Hepatocyte (in vitro differentiated cells): ENCODE measurements around the gene PCDH11X. TPM values are rescaled to one million over a fixed set of nuclear protein-coding genes. Genes with fewer than 3 reads are reported as not detected.
A peak's percentile ranks its signal among the peaks of the same experiment; 100 is the strongest.
"Not testable (repeated sequence)": the region's sequence is repeated elsewhere in the genome, so short reads cannot be mapped to it uniquely, and the experiment has no call there.

Experiments used
- DNase-seq: peaks from one replicate; pipeline ENCODE4 v3.0.0-alpha.2; 2016; ENCODE audit warnings: low spot score
- H2AFZ ChIP-seq: fragments of 200-600 bp; sonication (generic); 2 replicates; pipeline ENCODE4 v1.6.0; 2016; ENCODE audit warnings: antibody characterized with exemption, mild to moderate bottlenecking
- H3K27ac ChIP-seq: fragments of 200-600 bp; sonication (generic); 2 replicates; pipeline ENCODE4 v1.5.1; 2016; ENCODE audit warnings: mild to moderate bottlenecking
- H3K27me3 ChIP-seq: fragments of 200-600 bp; sonication (generic); 2 replicates; pipeline ENCODE4 v1.6.1; 2016
- H3K36me3 ChIP-seq: fragments of 200-600 bp; sonication (generic); replicated peaks from 2 replicates; pipeline ENCODE4 v1.5.1; 2016; ENCODE audit warnings: low read depth; ENCODE audit not compliant: insufficient read depth
- H3K4me1 ChIP-seq: fragments of 200-600 bp; sonication (generic); 2 replicates; pipeline ENCODE4 v1.5.1; 2016; ENCODE audit warnings: mild to moderate bottlenecking, moderate library complexity; ENCODE audit not compliant: insufficient read depth
- H3K4me2 ChIP-seq: fragments of 200-600 bp; sonication (generic); 2 replicates; pipeline ENCODE4 v1.6.0; 2016
- H3K4me3 ChIP-seq: fragments of 200-600 bp; sonication (generic); 2 replicates; pipeline ENCODE4 v1.5.1; 2016; ENCODE audit warnings: mild to moderate bottlenecking
- H3K79me2 ChIP-seq: fragments of 200-600 bp; sonication (generic); 2 replicates; pipeline ENCODE4 v1.6.0; 2017; ENCODE audit warnings: mild to moderate bottlenecking
- H3K9me2 ChIP-seq: fragments of 200-600 bp; sonication (generic); replicated peaks from 2 replicates; pipeline ENCODE4 v1.6.0; 2017; ENCODE audit warnings: mild to moderate bottlenecking; ENCODE audit not compliant: insufficient read depth
- H3K9me3 ChIP-seq: fragments of 200-600 bp; sonication (generic); 2 replicates; pipeline ENCODE4 v1.5.1; 2016; ENCODE audit warnings: low read depth, mild to moderate bottlenecking
- H4K20me1 ChIP-seq: fragments of 200-600 bp; sonication (generic); 2 replicates; pipeline ENCODE4 v1.6.0; 2016; ENCODE audit warnings: mild to moderate bottlenecking; ENCODE audit not compliant: insufficient read depth, poor library complexity, severe bottlenecking
- whole genome bisulfite sequencing: methylation state at CpG from one replicate; pipeline ENCODE4 v1.1.6; 2016; ENCODE audit warnings: low lambda C conversion rate; ENCODE audit errors: missing lambda C conversion rate; 5-methylcytosine and 5-hydroxymethylcytosine counted together
- polyA plus RNA-seq: library from polyadenylated mRNA; unstranded; fragments of >200 nt; fragmentation: Nextera tagmentation; extraction: Ambion mirVana; gene quantifications from 2 replicates; pipeline ENCODE4 v1.2.1, GENCODE V29; 2016
- total RNA-seq: library from RNA; depleted of rRNA; stranded (reverse); fragments of >200 nt; gene quantifications from 2 replicates; pipeline ENCODE4 v1.2.3, GENCODE V29; 2014
- TF ChIP-seq, protein P1 (sequence below): fragments of 200-600 bp; sonication (generic); IDR thresholded peaks from 2 replicates; pipeline ENCODE4 v1.5.1; 2016; ENCODE audit warnings: antibody characterized with exemption, mild to moderate bottlenecking; ENCODE audit not compliant: poor library complexity

PCDH11X gene, protein sequence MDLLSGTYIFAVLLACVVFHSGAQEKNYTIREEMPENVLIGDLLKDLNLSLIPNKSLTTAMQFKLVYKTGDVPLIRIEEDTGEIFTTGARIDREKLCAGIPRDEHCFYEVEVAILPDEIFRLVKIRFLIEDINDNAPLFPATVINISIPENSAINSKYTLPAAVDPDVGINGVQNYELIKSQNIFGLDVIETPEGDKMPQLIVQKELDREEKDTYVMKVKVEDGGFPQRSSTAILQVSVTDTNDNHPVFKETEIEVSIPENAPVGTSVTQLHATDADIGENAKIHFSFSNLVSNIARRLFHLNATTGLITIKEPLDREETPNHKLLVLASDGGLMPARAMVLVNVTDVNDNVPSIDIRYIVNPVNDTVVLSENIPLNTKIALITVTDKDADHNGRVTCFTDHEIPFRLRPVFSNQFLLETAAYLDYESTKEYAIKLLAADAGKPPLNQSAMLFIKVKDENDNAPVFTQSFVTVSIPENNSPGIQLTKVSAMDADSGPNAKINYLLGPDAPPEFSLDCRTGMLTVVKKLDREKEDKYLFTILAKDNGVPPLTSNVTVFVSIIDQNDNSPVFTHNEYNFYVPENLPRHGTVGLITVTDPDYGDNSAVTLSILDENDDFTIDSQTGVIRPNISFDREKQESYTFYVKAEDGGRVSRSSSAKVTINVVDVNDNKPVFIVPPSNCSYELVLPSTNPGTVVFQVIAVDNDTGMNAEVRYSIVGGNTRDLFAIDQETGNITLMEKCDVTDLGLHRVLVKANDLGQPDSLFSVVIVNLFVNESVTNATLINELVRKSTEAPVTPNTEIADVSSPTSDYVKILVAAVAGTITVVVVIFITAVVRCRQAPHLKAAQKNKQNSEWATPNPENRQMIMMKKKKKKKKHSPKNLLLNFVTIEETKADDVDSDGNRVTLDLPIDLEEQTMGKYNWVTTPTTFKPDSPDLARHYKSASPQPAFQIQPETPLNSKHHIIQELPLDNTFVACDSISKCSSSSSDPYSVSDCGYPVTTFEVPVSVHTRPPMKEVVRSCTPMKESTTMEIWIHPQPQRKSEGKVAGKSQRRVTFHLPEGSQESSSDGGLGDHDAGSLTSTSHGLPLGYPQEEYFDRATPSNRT (N-terminal part only)
- total RNA-seq (4.5 and 5.5 TPM in 2 replicates), polyA plus RNA-seq (1.5 and 2.9 TPM in 2 replicates)

DNA sequence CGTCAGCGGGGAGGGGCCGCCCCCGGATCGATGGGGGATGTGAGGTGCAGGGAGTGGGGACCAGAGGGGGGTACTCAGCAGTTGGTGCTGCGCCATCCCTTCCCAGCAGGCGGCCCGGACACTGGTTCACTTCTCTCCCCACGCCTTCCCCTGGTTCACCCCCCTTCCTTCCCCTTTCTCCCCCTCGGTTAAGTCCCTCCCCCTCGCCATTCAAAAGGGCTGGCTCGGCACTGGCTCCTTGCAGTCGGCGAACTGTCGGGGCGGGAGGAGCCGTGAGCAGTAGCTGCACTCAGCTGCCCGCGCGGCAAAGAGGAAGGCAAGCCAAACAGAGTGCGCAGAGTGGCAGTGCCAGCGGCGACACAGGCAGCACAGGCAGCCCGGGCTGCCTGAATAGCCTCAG lies at the start of gene PCDH11X:
Gene PCDH11X, plus strand, starts transcription at position 241 of the 400 bp plus-strand sequence. CDS start 56,130 bp downstream, outside the sequence.
- Histone ChIP-seq H3K4me2 (peak within 1 kb of the TSS; percentile 75), H3K27me3 (peaks cover 32% of the 10 kb centered on the region), H2AFZ (peak within 1 kb of the TSS; percentile 52), H3K4me3 (peak within 1 kb of the TSS; percentile 42)
- peak; percentile 66 for DNase-seq
- not testable (repeated sequence) for H3K79me2 ChIP-seq, H3K9me3 ChIP-seq, H3K27ac ChIP-seq, H4K20me1 ChIP-seq, H3K9me2 ChIP-seq, H3K36me3 ChIP-seq, H3K4me1 ChIP-seq
- WGBS: 0% methylated on average over 13 of the region's 24 CpGs

DNA sequence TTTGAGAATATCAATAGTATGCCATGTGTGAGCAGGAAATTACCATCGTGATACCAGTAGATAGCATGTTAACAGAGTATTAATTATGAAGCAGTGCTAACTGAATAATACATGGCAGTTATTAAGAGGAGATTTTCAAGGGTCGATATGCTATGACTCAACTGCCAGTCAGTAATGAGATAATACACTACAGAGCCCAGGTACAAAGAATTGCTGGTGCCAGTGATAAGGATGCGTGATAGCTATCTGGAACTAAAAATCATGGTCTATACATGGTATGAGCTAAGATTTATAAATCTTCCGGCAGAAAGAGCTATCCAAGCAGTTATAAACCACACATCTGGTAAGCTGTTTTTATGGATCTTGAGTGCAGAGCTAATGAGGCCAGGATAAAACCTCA lies 31.7 kb upstream of the PCDH11X start:
- not testable (repeated sequence) for H3K27me3 ChIP-seq, H3K9me2 ChIP-seq, H4K20me1 ChIP-seq, H3K79me2 ChIP-seq, H2AFZ ChIP-seq, H3K9me3 ChIP-seq, H3K36me3 ChIP-seq, DNase-seq, H3K4me1 ChIP-seq, H3K27ac ChIP-seq, H3K4me3 ChIP-seq, H3K4me2 ChIP-seq
- WGBS: 68% methylated on average over 2 of the region's 4 CpGs

DNA sequence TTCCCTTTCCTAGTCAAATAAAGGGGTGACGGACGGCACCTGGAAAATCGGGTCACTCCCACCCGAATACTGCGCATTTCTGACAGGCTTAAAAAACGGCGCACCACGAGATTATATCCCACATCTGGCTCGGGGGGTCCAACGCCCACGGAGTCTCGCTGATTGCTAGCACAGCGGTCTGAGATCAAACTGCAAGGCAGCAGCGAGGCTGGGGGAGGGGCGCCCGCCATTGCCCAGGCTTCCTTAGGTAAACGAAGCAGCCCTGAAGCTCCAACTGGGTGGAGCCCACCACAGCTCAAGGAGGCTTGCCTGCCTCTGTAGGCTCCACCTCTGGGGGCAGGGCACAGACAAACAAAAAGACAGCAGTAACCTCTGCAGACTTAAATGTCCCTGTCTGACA lies 26.2 kb upstream of the PCDH11X start:
- H3K9me2 ChIP-seq, H3K36me3 ChIP-seq, H3K79me2 ChIP-seq, H3K4me3 ChIP-seq, H2AFZ ChIP-seq, H3K4me1 ChIP-seq, H3K27ac ChIP-seq, H4K20me1 ChIP-seq, H3K9me3 ChIP-seq, DNase-seq, H3K4me2 ChIP-seq, H3K27me3 ChIP-seq: not testable (repeated sequence)
- WGBS: 84% methylated on average over 16 of the region's 17 CpGs

DNA sequence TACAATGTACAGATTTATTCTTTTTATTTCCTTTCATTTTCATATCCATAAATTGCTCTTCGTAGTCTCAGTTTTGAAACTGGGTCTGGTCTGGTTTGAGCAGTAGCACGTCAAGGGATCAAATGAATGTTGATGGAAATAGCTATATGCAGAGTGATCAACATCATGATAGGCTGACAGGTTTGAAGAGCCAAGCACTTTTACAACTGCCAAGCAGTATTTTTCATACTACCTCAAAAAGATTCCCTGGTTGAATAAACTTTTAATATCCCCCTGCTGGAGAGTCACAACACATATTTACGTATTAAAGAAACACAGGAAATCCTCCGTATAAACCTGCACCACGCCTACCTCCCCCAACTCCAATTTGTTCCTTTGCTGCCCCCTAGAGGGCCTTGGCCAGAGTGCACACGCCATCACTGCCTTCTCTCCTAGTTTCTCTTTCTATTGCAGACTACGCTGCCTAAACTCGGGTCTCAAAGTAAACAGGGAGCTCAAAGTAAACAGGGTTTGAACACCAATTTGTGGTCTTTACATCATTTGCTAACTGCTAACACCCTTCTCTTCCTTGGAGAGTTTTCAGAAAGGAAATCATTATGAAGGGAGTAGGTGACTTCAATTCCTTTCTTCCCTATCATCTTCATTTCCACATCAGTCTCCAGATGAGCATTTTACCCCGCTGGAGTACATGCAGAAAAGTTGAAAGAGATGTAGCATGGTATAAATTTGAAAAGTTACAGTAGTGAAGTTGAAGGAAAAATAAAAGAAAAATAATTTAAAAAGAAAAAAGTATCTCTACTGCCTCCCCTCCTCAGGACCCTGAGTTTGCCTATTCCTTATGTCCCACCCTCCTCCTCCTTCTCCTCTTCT lies 8.3 kb upstream of the PCDH11X start:
- not testable (repeated sequence) for H3K27ac ChIP-seq, H4K20me1 ChIP-seq, H3K4me1 ChIP-seq, H3K9me3 ChIP-seq, H3K27me3 ChIP-seq, H2AFZ ChIP-seq, H3K79me2 ChIP-seq, DNase-seq, H3K36me3 ChIP-seq, H3K9me2 ChIP-seq, H3K4me3 ChIP-seq
- TF ChIP-seq, protein P1, sequence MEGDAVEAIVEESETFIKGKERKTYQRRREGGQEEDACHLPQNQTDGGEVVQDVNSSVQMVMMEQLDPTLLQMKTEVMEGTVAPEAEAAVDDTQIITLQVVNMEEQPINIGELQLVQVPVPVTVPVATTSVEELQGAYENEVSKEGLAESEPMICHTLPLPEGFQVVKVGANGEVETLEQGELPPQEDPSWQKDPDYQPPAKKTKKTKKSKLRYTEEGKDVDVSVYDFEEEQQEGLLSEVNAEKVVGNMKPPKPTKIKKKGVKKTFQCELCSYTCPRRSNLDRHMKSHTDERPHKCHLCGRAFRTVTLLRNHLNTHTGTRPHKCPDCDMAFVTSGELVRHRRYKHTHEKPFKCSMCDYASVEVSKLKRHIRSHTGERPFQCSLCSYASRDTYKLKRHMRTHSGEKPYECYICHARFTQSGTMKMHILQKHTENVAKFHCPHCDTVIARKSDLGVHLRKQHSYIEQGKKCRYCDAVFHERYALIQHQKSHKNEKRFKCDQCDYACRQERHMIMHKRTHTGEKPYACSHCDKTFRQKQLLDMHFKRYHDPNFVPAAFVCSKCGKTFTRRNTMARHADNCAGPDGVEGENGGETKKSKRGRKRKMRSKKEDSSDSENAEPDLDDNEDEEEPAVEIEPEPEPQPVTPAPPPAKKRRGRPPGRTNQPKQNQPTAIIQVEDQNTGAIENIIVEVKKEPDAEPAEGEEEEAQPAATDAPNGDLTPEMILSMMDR: peak; percentile 19
- peak overlapping the region; percentile 71 for H3K4me2 ChIP-seq
- WGBS: 25% methylated on average over 6 of the region's 9 CpGs

DNA sequence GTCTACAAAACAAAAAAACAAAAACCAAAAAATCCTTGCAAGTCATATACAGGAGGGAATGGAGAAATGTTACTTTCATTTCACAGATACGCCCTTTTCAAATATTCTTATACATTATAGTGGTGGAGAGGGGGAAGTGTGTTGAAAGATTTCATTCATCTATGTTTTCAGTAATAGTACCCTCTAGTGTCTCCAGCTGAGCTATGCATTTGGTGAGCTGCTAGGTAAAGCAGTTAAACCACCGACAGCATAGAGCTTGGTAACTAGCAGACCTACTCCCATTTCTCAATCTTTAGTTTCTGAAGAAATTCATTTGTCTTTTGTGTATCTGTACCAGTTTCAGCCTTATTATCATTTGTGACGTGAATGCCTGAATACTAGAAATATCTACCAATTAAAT lies 5.2 kb upstream of the PCDH11X start:
- H3K79me2 ChIP-seq, H4K20me1 ChIP-seq, H2AFZ ChIP-seq, H3K4me2 ChIP-seq, H3K4me3 ChIP-seq, H3K9me3 ChIP-seq, H3K9me2 ChIP-seq, H3K36me3 ChIP-seq, H3K4me1 ChIP-seq, DNase-seq, H3K27ac ChIP-seq: not testable (repeated sequence)
- H3K27me3 ChIP-seq: peaks cover 11% of the 10 kb centered on the region
- 52% methylated on average over 3 of the region's 3 CpGs for WGBS

DNA sequence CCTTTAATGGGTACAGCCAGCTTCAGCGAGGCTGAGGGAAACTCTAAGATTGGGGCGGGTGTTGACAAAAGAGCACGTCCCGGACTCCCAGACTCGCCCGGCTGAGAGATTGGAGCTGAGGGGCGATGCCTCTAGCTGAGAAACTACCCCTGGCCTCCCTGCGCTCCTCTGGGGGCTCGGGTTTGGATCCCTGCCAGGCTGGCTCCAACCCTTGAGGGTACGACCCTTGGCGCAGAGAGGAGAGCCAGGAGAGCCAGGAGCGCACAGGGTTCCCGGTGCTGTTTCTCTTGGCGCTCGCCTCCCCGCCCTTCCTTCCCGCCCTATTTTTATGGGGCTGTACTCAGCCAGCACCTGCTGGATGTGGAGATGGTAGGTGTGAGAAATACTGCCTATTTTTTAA lies 833 bp downstream of the PCDH11X start:
- H3K4me1 ChIP-seq, H4K20me1 ChIP-seq, H3K9me3 ChIP-seq, H3K27ac ChIP-seq, H3K36me3 ChIP-seq, H3K79me2 ChIP-seq, DNase-seq, H3K9me2 ChIP-seq: not testable (repeated sequence)
- WGBS: 2% methylated on average over 16 of the region's 17 CpGs
- Histone ChIP-seq H3K4me2 (peak overlapping the region; percentile 75), H2AFZ (peak overlapping the region; percentile 52), H3K27me3 (peaks cover 32% of the 10 kb centered on the region), H3K4me3 (peak overlapping the region; percentile 42)
